Neural cell (in vitro differentiated cells): ENCODE measurements around the gene DHTKD1. TPM values are rescaled to one million over a fixed set of nuclear protein-coding genes. Genes with fewer than 3 reads are reported as not detected.

Experiments used
- H2AFZ ChIP-seq: fragments of 200-600, 300-800 bp; sonication (generic), shearing (Covaris generic); 2 replicates; pipeline ENCODE4 v1.6.0; 2014; ENCODE audit warnings: low read depth, mild to moderate bottlenecking, antibody characterized with exemption, low read length, moderate library complexity
- H3F3A ChIP-seq: fragments of 200-600 bp; shearing (Covaris generic); 2 replicates; pipeline ENCODE4 v1.6.1; 2016; ENCODE audit warnings: mild to moderate bottlenecking, moderate library complexity, mixed read lengths, antibody characterized with exemption, low read length; ENCODE audit not compliant: insufficient read depth, poor library complexity, severe bottlenecking
- H3K27ac ChIP-seq: fragments of 200-600, 300-800 bp; sonication (generic), shearing (Covaris generic); 2 replicates; pipeline ENCODE4 v1.5.1; 2014; ENCODE audit warnings: mild to moderate bottlenecking, low read length, moderate library complexity
- H3K27me3 ChIP-seq: fragments of 300-800, 200-600 bp; sonication (generic), shearing (Covaris generic); 2 replicates; pipeline ENCODE4 v1.6.0; 2014; ENCODE audit warnings: mild to moderate bottlenecking, low read depth, low read length, moderate library complexity; ENCODE audit not compliant: insufficient read depth
- H3K36me3 ChIP-seq: fragments of 300-800, 200-600 bp; sonication (generic), shearing (Covaris generic); 2 replicates; pipeline ENCODE4 v1.5.1; 2014; ENCODE audit warnings: mild to moderate bottlenecking, antibody characterized with exemption, low read length, moderate library complexity; ENCODE audit not compliant: insufficient read depth
- H3K4me2 ChIP-seq: fragments of 300-800, 200-600 bp; sonication (generic), shearing (Covaris generic); 2 replicates; pipeline ENCODE4 v1.6.0; 2014; ENCODE audit warnings: mild to moderate bottlenecking, low read length
- H3K4me3 ChIP-seq: fragments of 300-800, 200-600 bp; sonication (generic), shearing (Covaris generic); 2 replicates; pipeline ENCODE4 v1.5.1; 2014; ENCODE audit warnings: mild to moderate bottlenecking, low read length, moderate library complexity
- H3K79me2 ChIP-seq: fragments of 200-600 bp; shearing (Covaris generic); replicated peaks from 2 replicates; pipeline ENCODE4 v1.6.0; 2014; ENCODE audit warnings: mild to moderate bottlenecking, low read length, moderate library complexity; ENCODE audit not compliant: insufficient read depth
- H3K9ac ChIP-seq: fragments of 300-800, 200-600 bp; sonication (generic), shearing (Covaris generic); 2 replicates; pipeline ENCODE4 v1.6.1; 2016; ENCODE audit warnings: mild to moderate bottlenecking, low read length, mixed read lengths
- H3K9me2 ChIP-seq: fragments of 200-600 bp; shearing (Covaris generic); 2 replicates; pipeline ENCODE4 v1.6.1; 2016; ENCODE audit warnings: mild to moderate bottlenecking, low read length, mixed read lengths; ENCODE audit not compliant: insufficient read depth
- H3K9me3 ChIP-seq: fragments of 200-600, 300-800 bp; sonication (generic), shearing (Covaris generic); 2 replicates; pipeline ENCODE4 v1.6.1; 2016; ENCODE audit warnings: mild to moderate bottlenecking, mixed run types, low read length, moderate library complexity, mixed read lengths
- H4K20me1 ChIP-seq: fragments of 200-600 bp; shearing (Covaris generic); 2 replicates; pipeline ENCODE4 v1.6.1; 2016; ENCODE audit warnings: mild to moderate bottlenecking, mixed run types; ENCODE audit not compliant: insufficient read depth
- EP300 ChIP-seq: fragments of 450-650 bp; conservative IDR thresholded peaks from 2 replicates; pipeline ENCODE4 v1.6.1; 2014; ENCODE audit warnings: antibody characterized with exemption, mild to moderate bottlenecking, moderate library complexity; ENCODE audit not compliant: poor library complexity, severe bottlenecking
- EZH2 ChIP-seq: fragments of 200-600, 300-800 bp; shearing (Covaris generic), sonication (generic); IDR thresholded peaks from 2 replicates; pipeline ENCODE4 v1.6.1; 2014; ENCODE audit warnings: antibody characterized with exemption, low read length, borderline replicate concordance, mild to moderate bottlenecking; ENCODE audit not compliant: insufficient read depth, poor library complexity, severe bottlenecking
- MXI1 ChIP-seq: fragments of 450-650 bp; conservative IDR thresholded peaks from 2 replicates; pipeline ENCODE4 v1.6.1; 2014; ENCODE audit warnings: antibody characterized with exemption, mild to moderate bottlenecking; ENCODE audit not compliant: poor library complexity, severe bottlenecking
- POLR2AphosphoS5 ChIP-seq: IDR thresholded peaks from 2 replicates; pipeline ENCODE4 v1.6.1; 2012
- RAD21 ChIP-seq: fragments of 450-650 bp; conservative IDR thresholded peaks from 2 replicates; pipeline ENCODE4 v1.6.1; 2014; ENCODE audit warnings: antibody characterized with exemption, mild to moderate bottlenecking, moderate library complexity
- SMC3 ChIP-seq: fragments of 450-650 bp; conservative IDR thresholded peaks from 2 replicates; pipeline ENCODE4 v1.6.1; 2014; ENCODE audit warnings: antibody characterized with exemption, mild to moderate bottlenecking, moderate library complexity; ENCODE audit not compliant: poor library complexity
- TAF1 ChIP-seq: IDR thresholded peaks from 2 replicates; pipeline ENCODE4 v1.6.1; 2012; ENCODE audit warnings: low read depth
- polyA plus RNA-seq: library from polyadenylated mRNA; depleted of rRNA; stranded (reverse); fragments of >200 nt; gene quantifications from 2 replicates; pipeline ENCODE4 v1.2.3, GENCODE V29; 2014
- TF ChIP-seq, protein P1 (sequence below): fragments of 450-650 bp; IDR thresholded peaks from 2 replicates; pipeline ENCODE4 v1.5.1; 2014; ENCODE audit warnings: antibody characterized with exemption, mild to moderate bottlenecking, moderate library complexity; ENCODE audit not compliant: poor library complexity, severe bottlenecking
- TF ChIP-seq, protein P2 (sequence below): IDR thresholded peaks from 2 replicates; pipeline ENCODE4 v1.6.1; 2012; ENCODE audit warnings: borderline replicate concordance

DHTKD1 gene
- polyA plus RNA-seq, 1 donor from 2014 or later, result 24.0 TPM

DNA sequence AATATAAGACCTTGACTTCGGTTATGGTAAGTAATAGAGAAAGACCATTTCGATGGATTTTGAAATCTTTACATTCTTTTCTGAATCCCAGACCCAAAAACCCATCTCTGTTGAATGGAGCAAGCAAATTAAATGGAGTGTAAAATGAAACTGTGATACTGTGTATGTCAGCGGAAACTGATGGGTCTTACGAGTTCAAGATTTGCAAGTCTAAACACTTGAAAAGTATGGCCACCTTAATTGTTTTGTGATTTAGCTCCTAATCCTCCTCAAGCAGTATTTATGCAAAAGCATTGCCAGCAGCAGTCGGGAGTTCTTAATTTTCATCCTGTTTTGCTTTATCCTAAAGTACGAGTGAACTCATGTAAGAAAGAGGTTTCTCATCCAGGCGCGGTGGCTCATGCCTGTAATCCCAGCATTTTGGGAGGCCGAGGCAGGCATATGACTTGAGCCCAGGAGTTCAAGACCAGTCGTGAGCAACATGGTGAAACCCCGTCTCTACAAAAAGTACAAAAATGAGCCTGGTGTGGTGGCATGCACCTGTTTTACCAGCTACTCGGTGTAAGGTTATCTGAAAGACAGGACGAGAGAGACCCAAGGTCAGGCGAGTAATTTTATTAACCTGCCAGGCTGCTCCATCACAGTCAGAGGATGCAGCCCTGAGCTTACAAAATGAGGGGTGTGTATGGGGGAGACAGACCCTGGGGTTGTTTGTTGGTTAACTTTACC, 5.8 kb upstream of the DHTKD1 start:
- Histone ChIP-seq H3K9me2 (no peaks in the 10 kb centered on the region), H3K36me3 (no peaks in the 10 kb centered on the region), H4K20me1 (no peaks in the 10 kb centered on the region), H3K9ac (no peak overlapping the region), H3F3A (no peaks in the 10 kb centered on the region), H3K27ac (no peak overlapping the region), H3K4me2 (no peak overlapping the region), H3K79me2 (no peaks in the 10 kb centered on the region), H2AFZ (no peak overlapping the region), H3K9me3 (no peaks in the 10 kb centered on the region), H3K27me3 (no peaks in the 10 kb centered on the region), H3K4me3 (no peak overlapping the region)
- TF ChIP-seq, protein P1, sequence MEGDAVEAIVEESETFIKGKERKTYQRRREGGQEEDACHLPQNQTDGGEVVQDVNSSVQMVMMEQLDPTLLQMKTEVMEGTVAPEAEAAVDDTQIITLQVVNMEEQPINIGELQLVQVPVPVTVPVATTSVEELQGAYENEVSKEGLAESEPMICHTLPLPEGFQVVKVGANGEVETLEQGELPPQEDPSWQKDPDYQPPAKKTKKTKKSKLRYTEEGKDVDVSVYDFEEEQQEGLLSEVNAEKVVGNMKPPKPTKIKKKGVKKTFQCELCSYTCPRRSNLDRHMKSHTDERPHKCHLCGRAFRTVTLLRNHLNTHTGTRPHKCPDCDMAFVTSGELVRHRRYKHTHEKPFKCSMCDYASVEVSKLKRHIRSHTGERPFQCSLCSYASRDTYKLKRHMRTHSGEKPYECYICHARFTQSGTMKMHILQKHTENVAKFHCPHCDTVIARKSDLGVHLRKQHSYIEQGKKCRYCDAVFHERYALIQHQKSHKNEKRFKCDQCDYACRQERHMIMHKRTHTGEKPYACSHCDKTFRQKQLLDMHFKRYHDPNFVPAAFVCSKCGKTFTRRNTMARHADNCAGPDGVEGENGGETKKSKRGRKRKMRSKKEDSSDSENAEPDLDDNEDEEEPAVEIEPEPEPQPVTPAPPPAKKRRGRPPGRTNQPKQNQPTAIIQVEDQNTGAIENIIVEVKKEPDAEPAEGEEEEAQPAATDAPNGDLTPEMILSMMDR, result no peak
- TF ChIP-seq EP300, result no peak
- TF ChIP-seq, protein P2, sequence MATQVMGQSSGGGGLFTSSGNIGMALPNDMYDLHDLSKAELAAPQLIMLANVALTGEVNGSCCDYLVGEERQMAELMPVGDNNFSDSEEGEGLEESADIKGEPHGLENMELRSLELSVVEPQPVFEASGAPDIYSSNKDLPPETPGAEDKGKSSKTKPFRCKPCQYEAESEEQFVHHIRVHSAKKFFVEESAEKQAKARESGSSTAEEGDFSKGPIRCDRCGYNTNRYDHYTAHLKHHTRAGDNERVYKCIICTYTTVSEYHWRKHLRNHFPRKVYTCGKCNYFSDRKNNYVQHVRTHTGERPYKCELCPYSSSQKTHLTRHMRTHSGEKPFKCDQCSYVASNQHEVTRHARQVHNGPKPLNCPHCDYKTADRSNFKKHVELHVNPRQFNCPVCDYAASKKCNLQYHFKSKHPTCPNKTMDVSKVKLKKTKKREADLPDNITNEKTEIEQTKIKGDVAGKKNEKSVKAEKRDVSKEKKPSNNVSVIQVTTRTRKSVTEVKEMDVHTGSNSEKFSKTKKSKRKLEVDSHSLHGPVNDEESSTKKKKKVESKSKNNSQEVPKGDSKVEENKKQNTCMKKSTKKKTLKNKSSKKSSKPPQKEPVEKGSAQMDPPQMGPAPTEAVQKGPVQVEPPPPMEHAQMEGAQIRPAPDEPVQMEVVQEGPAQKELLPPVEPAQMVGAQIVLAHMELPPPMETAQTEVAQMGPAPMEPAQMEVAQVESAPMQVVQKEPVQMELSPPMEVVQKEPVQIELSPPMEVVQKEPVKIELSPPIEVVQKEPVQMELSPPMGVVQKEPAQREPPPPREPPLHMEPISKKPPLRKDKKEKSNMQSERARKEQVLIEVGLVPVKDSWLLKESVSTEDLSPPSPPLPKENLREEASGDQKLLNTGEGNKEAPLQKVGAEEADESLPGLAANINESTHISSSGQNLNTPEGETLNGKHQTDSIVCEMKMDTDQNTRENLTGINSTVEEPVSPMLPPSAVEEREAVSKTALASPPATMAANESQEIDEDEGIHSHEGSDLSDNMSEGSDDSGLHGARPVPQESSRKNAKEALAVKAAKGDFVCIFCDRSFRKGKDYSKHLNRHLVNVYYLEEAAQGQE, result no peak
- TF ChIP-seq SMC3, result no peak
- TF ChIP-seq EZH2, result no peak
- TF ChIP-seq POLR2AphosphoS5, result no peak
- TF ChIP-seq RAD21, result no peak
- no peak for TF ChIP-seq MXI1
- TF ChIP-seq TAF1, result no peak

DNA sequence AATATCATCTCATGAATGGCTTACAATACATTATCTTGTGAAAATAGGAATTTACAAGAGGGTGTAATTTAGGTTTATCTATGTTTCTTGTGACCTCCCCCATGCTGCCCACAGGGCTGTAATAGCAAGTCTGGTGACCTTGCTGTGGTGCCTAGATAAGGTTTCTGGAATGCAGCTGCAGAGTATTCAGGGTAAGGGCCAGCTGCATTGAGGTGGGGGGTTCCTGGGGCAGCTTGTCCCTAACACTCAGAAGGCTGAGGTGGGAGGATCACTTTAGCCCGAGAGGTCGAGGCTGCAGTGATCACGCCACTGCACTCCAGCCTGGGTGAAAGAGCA, 5.3 kb upstream of the DHTKD1 start:
- H3K79me2 ChIP-seq, result no peaks in the 10 kb centered on the region
- H3K36me3 ChIP-seq, result no peaks in the 10 kb centered on the region
- no peaks in the 10 kb centered on the region for H3F3A ChIP-seq
- H3K27ac ChIP-seq, result no peak overlapping the region
- no peak overlapping the region for H3K4me3 ChIP-seq
- H3K4me2 ChIP-seq, result no peak overlapping the region
- H3K9me2 ChIP-seq, result no peaks in the 10 kb centered on the region
- no peak for TF ChIP-seq MXI1
- TF ChIP-seq, protein P2, result no peak
- no peak for TF ChIP-seq SMC3
- TF ChIP-seq EZH2, result no peak
- TF ChIP-seq, protein P1, result no peak
- no peak for TF ChIP-seq EP300
- no peak for TF ChIP-seq RAD21
- no peak for TF ChIP-seq TAF1
- TF ChIP-seq POLR2AphosphoS5, result no peak
- H3K9ac ChIP-seq, result no peak overlapping the region
- no peaks in the 10 kb centered on the region for H4K20me1 ChIP-seq
- no peaks in the 10 kb centered on the region for H3K27me3 ChIP-seq
- no peaks in the 10 kb centered on the region for H3K9me3 ChIP-seq
- no peak overlapping the region for H2AFZ ChIP-seq
